Fibroblast of pulmonary artery (primary cell): ENCODE results near the gene SYMPK.

Source experiments
- DNase-seq: peaks from one replicate; pipeline ENCODE4 v3.0.0-alpha.2; 2010; ENCODE audit warnings: low read depth
- H3K4me3 ChIP-seq: replicated peaks from 2 replicates; pipeline ENCODE4 v1.5.1; 2011; ENCODE audit warnings: low read depth, mild to moderate bottlenecking, control low read depth, low read length, moderate library complexity
- TF ChIP-seq, protein P1 (sequence below): IDR thresholded peaks from 2 replicates; pipeline ENCODE4 v1.5.1; 2011; ENCODE audit warnings: mild to moderate bottlenecking, control low read depth, low read length, inconsistent platforms; ENCODE audit errors: missing control alignments

The SYMPK gene

DNA sequence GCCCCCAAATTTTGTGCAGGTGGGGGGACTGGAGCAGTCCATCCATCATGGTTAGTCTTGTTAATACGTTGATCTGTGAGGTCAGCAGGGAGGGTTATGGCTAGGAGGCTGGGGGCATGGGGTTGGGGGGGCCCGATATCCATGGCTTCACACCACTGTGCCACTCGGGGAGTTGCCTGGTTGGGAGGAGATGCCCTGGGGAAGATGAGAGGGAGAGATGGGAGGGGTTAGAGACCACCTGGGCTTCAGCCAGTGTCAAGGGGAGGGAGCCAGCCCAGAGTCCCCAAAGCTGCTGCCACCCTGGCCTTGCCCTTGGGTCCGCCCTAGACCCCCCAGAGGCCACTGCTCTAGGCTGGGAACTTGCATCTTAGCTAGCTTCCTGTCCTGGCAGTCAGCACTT, 78.9 kb downstream of the SYMPK start:
- TF ChIP-seq, protein P1, sequence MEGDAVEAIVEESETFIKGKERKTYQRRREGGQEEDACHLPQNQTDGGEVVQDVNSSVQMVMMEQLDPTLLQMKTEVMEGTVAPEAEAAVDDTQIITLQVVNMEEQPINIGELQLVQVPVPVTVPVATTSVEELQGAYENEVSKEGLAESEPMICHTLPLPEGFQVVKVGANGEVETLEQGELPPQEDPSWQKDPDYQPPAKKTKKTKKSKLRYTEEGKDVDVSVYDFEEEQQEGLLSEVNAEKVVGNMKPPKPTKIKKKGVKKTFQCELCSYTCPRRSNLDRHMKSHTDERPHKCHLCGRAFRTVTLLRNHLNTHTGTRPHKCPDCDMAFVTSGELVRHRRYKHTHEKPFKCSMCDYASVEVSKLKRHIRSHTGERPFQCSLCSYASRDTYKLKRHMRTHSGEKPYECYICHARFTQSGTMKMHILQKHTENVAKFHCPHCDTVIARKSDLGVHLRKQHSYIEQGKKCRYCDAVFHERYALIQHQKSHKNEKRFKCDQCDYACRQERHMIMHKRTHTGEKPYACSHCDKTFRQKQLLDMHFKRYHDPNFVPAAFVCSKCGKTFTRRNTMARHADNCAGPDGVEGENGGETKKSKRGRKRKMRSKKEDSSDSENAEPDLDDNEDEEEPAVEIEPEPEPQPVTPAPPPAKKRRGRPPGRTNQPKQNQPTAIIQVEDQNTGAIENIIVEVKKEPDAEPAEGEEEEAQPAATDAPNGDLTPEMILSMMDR: no peak
- no peak overlapping the region for H3K4me3 ChIP-seq
- DNase-seq: no peak

DNA sequence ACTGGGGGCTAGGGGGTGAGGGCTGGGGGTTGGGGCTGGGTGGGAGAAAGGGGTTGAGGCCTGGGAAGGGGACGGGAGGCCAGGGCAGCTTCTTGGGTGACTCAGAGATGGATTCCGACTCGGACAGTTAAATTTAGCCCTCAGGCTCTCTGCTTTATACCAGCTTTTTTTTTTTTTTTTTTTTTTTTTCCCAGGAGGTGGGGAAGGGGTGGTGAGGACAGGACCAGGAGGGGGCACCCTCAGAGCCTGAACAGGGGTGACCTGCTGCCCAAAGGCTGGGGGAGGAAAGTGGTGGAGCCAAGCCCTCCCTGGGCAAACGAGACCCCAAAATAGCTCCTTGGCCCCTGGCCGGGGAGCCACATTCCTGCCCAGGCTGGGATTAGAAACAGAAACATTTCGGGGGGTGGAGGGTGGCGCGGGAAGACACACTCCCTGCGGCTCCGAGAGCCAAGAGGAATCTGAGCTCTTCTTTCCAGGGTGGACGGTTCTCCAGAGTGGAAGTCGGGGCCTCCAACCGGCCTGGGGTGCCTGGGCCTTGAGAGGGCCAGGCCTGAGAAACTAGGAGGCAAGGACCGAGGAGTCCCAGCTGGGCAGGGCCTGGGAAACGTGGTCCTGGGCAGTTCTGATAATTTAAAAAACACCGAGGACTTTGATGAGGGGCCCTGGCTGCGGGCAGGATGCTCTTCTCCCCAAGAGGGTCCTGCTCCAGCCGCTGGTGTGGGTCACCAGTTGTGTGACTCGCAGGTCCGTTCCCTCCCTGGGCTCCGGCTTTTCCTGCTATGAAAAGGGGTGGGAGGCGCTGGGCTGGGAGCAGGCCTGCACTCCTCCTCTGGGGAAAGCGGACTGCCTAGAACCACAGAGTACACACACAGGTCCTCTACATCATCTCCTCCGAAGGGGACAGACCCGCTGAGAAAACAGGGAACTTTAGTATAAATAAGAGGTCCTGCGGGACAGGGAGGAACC, 79.8 kb downstream of the SYMPK start:
- H3K4me3 ChIP-seq: peak overlapping the region; percentile 5
- peak; percentile 57 for DNase-seq
- TF ChIP-seq, protein P1: no peak

DNA sequence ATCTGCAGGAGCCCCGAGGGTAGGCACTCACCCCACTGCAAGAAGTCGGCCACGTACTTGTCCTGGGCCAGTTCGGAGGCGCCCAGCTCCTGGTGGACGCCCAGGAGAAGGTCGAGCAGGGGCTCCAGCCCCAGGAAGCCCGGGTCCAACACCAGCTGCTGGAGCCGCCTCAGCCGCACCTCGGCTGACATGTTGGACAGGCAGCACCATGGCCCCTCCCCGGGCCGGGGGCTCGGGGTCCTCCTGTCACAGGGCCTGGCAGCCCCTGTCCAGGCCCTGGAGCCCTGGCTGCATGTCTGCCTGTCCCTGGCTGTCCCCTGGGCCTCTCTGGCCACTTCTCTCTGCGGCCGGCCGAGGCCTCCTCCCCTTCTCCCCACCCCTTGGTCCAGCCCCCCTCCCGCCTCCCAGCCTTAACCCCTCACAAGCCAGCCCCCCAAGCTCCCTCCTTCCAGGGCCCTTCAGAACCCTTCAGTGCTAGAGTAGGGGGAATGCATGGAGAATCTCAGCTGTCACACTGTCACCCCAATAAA, 80.7 kb downstream of the SYMPK start, which contains the start of gene DMPK:
Gene DMPK, minus strand, starts transcription at position 329 of the 530 bp plus-strand sequence. Its CDS starts 138 bp downstream, at position 191.
- no peak for DNase-seq
- H3K4me3 ChIP-seq: peak within 1 kb of the TSS; percentile 48
- TF ChIP-seq, protein P1: no peak

DNA sequence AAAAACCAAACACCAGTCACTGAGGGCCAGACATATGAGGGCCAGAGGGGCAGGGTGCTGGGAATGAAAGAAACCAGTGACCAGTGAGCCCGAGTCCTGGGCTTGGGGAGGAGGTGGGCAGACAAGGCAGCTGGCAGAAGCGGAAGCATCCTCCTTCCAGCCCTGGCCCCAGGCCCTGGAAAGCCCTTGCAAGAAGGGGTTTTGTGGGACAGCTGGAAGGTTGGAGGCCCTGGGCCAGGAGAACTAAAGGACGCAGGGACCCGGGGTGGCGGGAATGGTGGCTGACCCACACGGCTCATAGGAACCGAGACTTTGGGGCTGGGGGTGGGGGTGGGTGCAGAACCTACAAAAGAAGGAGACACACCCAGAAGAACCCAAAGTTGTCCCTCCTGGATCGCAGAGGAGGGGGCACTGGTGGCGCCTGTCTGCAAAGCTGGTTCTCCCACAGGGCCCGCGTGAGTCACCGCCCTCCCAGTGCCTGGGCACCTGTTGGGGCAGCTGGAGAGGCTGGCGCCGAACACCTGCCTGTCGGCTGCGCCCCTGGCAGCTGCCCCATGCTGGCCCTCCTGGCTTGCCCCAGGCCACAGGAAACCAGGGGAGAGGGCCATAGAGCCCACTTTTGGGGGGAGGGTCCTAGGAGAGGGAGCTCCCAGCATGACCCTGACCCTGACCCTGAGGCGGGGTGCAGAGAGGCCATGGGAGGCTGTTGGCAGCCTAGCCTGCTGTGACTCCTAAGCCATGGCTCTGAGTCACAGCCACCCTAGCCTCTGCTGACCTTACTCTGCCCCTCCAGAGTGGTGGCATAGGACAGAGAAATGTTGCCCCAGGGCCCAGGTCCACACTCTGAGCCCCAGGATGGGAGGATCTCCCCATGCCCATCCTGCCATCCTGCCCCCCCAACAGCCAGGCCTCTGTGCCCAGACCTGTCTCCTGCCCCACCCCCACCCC, 81.5 kb downstream of the SYMPK start:
- DNase-seq: no peak
- TF ChIP-seq, protein P1: no peak
- H3K4me3 ChIP-seq: peak overlapping the region; percentile 48

DNA sequence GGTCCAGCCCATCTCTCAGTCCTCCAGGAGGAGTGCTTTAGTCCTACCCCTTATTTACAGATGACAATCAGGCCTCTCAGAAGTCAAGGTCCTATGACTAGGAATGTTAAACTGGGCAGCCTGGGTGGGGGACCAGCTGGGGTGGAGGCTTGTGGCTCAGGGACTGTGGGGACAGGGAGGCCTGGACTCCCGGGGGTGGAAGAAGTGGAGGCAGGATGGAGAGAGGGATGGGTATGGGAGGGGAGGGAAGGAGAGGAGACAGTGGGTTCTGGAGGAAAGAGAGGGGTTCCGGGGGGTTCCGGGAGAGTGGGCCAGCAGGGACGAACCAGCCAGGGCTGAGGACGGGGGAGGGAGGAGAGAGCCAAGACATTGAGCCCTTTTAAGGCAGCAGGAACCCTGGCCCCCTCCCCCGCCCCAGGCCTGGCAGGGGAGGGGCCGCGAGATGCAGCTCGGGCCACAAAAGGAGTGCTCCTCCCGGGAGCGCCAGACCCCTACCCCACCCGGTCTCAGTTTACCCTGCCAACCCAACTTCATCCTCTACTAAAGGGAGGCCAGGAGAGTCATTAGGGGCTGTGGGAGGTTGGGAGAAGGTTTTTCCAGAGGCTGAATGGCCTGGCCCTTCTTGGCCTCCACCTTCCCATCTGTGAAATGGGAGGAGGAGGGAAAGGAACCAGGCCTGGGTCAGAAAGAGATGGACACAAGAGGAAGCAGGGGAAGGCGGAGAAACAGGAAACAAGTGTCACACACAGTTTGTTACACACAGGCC, 82.3 kb downstream of the SYMPK start:
- TF ChIP-seq, protein P1: no peak
- no peak for DNase-seq
- H3K4me3 ChIP-seq: no peak overlapping the region

DNA sequence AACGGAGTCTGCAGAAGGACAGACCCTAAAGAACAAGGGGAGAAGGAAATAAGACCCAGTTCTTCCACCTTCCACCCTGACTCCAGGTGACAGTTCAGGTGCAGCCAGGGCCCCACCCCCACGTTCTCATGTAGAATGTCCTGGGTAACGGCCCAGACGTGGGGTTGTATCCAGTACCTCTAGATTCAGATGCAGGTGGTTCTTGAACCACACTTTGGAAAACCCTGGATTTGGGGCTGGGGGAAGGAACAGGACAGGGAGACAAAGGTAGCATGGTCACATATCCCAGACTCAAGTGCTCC, 82.8 kb downstream of the SYMPK start:
- H3K4me3 ChIP-seq: no peak overlapping the region
- no peak for DNase-seq
- TF ChIP-seq, protein P1: no peak
